HCT116 (cell line): ENCODE data around the gene LRBA. TPM values are rescaled to one million over a fixed set of nuclear protein-coding genes. Genes with fewer than 3 reads are reported as not detected.

ENCODE experiments used
- ATAC-seq: fragments of 200-7000 bp; cut with Tn5 transposase; 2 replicates; pipeline ENCODE4 v1.9.1; 2020; ENCODE audit warnings: mild to moderate bottlenecking, moderate library complexity
- BruUV-seq: library from RNA; stranded (reverse); fragments of 400-500 nt; replicated peaks from 2 replicates; lab custom pipeline; 2021; lab: Mats Ljungman, UMichigan
- CTCF ChIA-PET: fragments of 300-600 bp; sonication (Branson Sonifier 250); formaldehyde crosslinking; loops from one replicate; lab custom pipeline; 2021; ENCODE audit warnings: antibody characterized with exemption; lab: Charles Lee
- POLR2A ChIA-PET: fragments of 300-600, 350-600 bp; sonication (Branson Sonifier 250); formaldehyde crosslinking; loops from one replicate; lab custom pipeline; 2021; ENCODE audit warnings: antibody characterized with exemption; lab: Charles Lee
- RAD21 ChIA-PET, 2 experiments: fragments of 300-600 bp; sonication (Branson Sonifier 250); formaldehyde crosslinking; loops; one replicate each; lab custom pipeline; 2023; ENCODE audit warnings: low total read pairs in 2 of 2; ENCODE audit not compliant: uncharacterized antibody in 2 of 2, unreplicated experiment in 2 of 2, low non-redundant PET in 1 of 2; lab: Charles Lee
- DNase-seq: peaks from one replicate; pipeline ENCODE4 v3.0.0-alpha.2; 2010; ENCODE audit warnings: low read depth, low spot score
- H2AFZ ChIP-seq: fragments of 200-600 bp; shearing (Covaris generic), sonication (generic); 2 replicates; pipeline ENCODE4 v1.6.1; 2017; ENCODE audit warnings: low read depth, mixed run types, mixed read lengths, antibody characterized with exemption, low read length; ENCODE audit not compliant: poor library complexity, severe bottlenecking
- H3K27ac ChIP-seq: 2 replicates; pipeline ENCODE4 v1.5.1; 2012; ENCODE audit warnings: low read depth, low read length
- H3K27me3 ChIP-seq: fragments of 200-600 bp; sonication (generic); 2 replicates; pipeline ENCODE4 v1.6.1; 2016; ENCODE audit warnings: mixed run types, low read length, mixed read lengths; ENCODE audit not compliant: insufficient read depth
- H3K36me3 ChIP-seq, 2 experiments: fragments of 200-500 bp in 1 of 2; fragments of 200-600 bp in 1 of 2; sonication (Bioruptor generic) in 1 of 2; sonication (generic) in 1 of 2; 2 replicates each; pipeline versions ENCODE4 v1.5.1 to v1.6.1; 2014 to 2016; ENCODE audit warnings: low read length in 2 of 2, inconsistent platforms in 1 of 2, mixed read lengths in 1 of 2, mixed run types in 1 of 2; ENCODE audit not compliant: insufficient read depth in 2 of 2, control insufficient read depth in 1 of 2
- H3K4me1 ChIP-seq, 2 experiments: fragments of 200-600 bp in 1 of 2; sonication (generic) in 1 of 2; 2 replicates each; pipeline versions ENCODE4 v1.5.1 to v1.6.1; 2012 to 2017; ENCODE audit warnings: low read length in 2 of 2, inconsistent platforms in 1 of 2, mild to moderate bottlenecking in 1 of 2, mixed read lengths in 1 of 2, mixed run types in 1 of 2, moderate library complexity in 1 of 2; ENCODE audit not compliant: insufficient read depth in 2 of 2, control insufficient read depth in 1 of 2
- H3K4me2 ChIP-seq: fragments of 200-600 bp; sonication (generic); 2 replicates; pipeline ENCODE4 v1.6.1; 2017; ENCODE audit warnings: mixed run types, low read length, mixed read lengths
- H3K4me3 ChIP-seq, 2 experiments: fragments of 200-600 bp in 1 of 2; sonication (generic) in 1 of 2; replicated peaks in 1 of 2; 2 replicates each; pipeline ENCODE4 v1.5.1; 2011 to 2016; ENCODE audit warnings: low read length in 2 of 2, control low read depth in 1 of 2, low read depth in 1 of 2, mild to moderate bottlenecking in 1 of 2, mixed read lengths in 1 of 2, mixed run types in 1 of 2
- H3K79me2 ChIP-seq: fragments of 200-600 bp; sonication (generic); 2 replicates; pipeline ENCODE4 v1.6.1; 2017; ENCODE audit warnings: mild to moderate bottlenecking, mixed run types, low read length, moderate library complexity, mixed read lengths; ENCODE audit not compliant: insufficient read depth
- H3K9ac ChIP-seq: fragments of 200-600 bp; sonication (generic); 2 replicates; pipeline ENCODE4 v1.6.1; 2016; ENCODE audit warnings: low read length, mixed read lengths
- H3K9me2 ChIP-seq: fragments of 200-600 bp; sonication (generic), shearing (Covaris generic); 2 replicates; pipeline ENCODE4 v1.6.1; 2017; ENCODE audit warnings: mixed run types, mild to moderate bottlenecking, moderate library complexity; ENCODE audit not compliant: insufficient read depth
- H3K9me3 ChIP-seq, 2 experiments: fragments of 200-500 bp in 1 of 2; fragments of 200-600 bp in 1 of 2; sonication (Bioruptor generic) in 1 of 2; sonication (generic) in 1 of 2; 2 replicates each; pipeline ENCODE4 v1.6.1; 2014 to 2017; ENCODE audit warnings: low read length in 2 of 2, mixed read lengths in 2 of 2, inconsistent platforms in 1 of 2, low read depth in 1 of 2, mild to moderate bottlenecking in 1 of 2, mixed run types in 1 of 2, moderate library complexity in 1 of 2; ENCODE audit not compliant: control insufficient read depth in 1 of 2, insufficient read depth in 1 of 2
- H4K20me1 ChIP-seq: fragments of 200-600 bp; sonication (generic), shearing (Covaris generic); 2 replicates; pipeline ENCODE4 v1.6.1; 2017; ENCODE audit warnings: mixed run types, mild to moderate bottlenecking, moderate library complexity; ENCODE audit not compliant: insufficient read depth
- CBX3 ChIP-seq: IDR thresholded peaks from 2 replicates; pipeline ENCODE4 v1.6.1; 2012; ENCODE audit warnings: low read depth
- CEBPB ChIP-seq: IDR thresholded peaks from 2 replicates; pipeline ENCODE4 v1.6.1; 2012; ENCODE audit warnings: low read depth
- EGR1 ChIP-seq: IDR thresholded peaks from 2 replicates; pipeline ENCODE4 v1.6.1; 2012; ENCODE audit warnings: low read depth
- ELF1 ChIP-seq: IDR thresholded peaks from 2 replicates; pipeline ENCODE4 v1.6.1; 2012; ENCODE audit warnings: low read depth, borderline replicate concordance
- EZH2 ChIP-seq: fragments of 200-600 bp; sonication (generic); IDR thresholded peaks from 2 replicates; pipeline ENCODE4 v1.6.1; 2017; ENCODE audit warnings: antibody characterized with exemption, mixed run types
- EZH2phosphoT487 ChIP-seq: fragments of 200-600 bp; IDR thresholded peaks from 2 replicates; pipeline ENCODE4 v1.6.1; 2018; ENCODE audit warnings: antibody characterized with exemption, borderline replicate concordance
- FOSL1 ChIP-seq: IDR thresholded peaks from 2 replicates; pipeline ENCODE4 v1.6.1; 2012; ENCODE audit warnings: low read depth
- JUND ChIP-seq: IDR thresholded peaks from 2 replicates; pipeline ENCODE4 v1.6.1; 2012
- MAX ChIP-seq: IDR thresholded peaks from 2 replicates; pipeline ENCODE4 v1.6.1; 2012
- POLR2A ChIP-seq: IDR thresholded peaks from 2 replicates; pipeline ENCODE4 v1.7.0; 2011; ENCODE audit warnings: borderline replicate concordance; ENCODE audit not compliant: insufficient read depth, insufficient read length; ENCODE audit errors: extremely low read depth
- POLR2AphosphoS5 ChIP-seq: IDR thresholded peaks from 2 replicates; pipeline ENCODE4 v1.6.1; 2011; ENCODE audit warnings: mild to moderate bottlenecking, low read depth, low read length, moderate library complexity
- RAD21 ChIP-seq: IDR thresholded peaks from 2 replicates; pipeline ENCODE4 v1.6.1; 2012; ENCODE audit warnings: low read depth, mild to moderate bottlenecking
- REST ChIP-seq: IDR thresholded peaks from 2 replicates; pipeline ENCODE4 v1.6.1; 2012; ENCODE audit warnings: low read depth
- SRF ChIP-seq: IDR thresholded peaks from 2 replicates; pipeline ENCODE4 v1.6.1; 2012; ENCODE audit warnings: low read depth
- TCF7L2 ChIP-seq: IDR thresholded peaks from 2 replicates; pipeline ENCODE4 v1.7.0; 2011; ENCODE audit warnings: borderline replicate concordance, inconsistent platforms; ENCODE audit not compliant: insufficient read depth, insufficient read length; ENCODE audit errors: extremely low read depth
- YY1 ChIP-seq: IDR thresholded peaks from 2 replicates; pipeline ENCODE4 v1.6.1; 2011; ENCODE audit warnings: low read length, low read depth, moderate library complexity, mild to moderate bottlenecking; ENCODE audit not compliant: insufficient replicate concordance; ENCODE audit errors: extremely low read depth
- ZBTB33 ChIP-seq: IDR thresholded peaks from 2 replicates; pipeline ENCODE4 v1.6.1; 2011; ENCODE audit warnings: mild to moderate bottlenecking, low read length, moderate library complexity; ENCODE audit not compliant: insufficient replicate concordance; ENCODE audit errors: extremely low read depth
- ZFX ChIP-seq: fragments of 450-650 bp; IDR thresholded peaks from 2 replicates; pipeline ENCODE4 v1.6.1; 2017
- ZNF274 ChIP-seq: fragments of 200-500 bp; sonication (Bioruptor generic); IDR thresholded peaks from 2 replicates; pipeline ENCODE4 v1.6.1; 2014; ENCODE audit warnings: mild to moderate bottlenecking, low read depth, low read length, inconsistent platforms
- intact Hi-C: fragments of 100-400 bp; cut with micrococcal nuclease; formaldehyde crosslinking; loops from 2 replicates; pipeline ENCODE4 v1.10.0; 2022
- total RNA-seq: library from RNA; stranded (reverse); gene quantifications from one replicate; pipeline ENCODE4 v1.2.1, GENCODE V29; 2021; ENCODE audit not compliant: unreplicated experiment
- TF ChIP-seq, protein P1 (sequence below): IDR thresholded peaks from 2 replicates; pipeline ENCODE4 v1.6.1; 2012

LRBA gene
- total RNA-seq, 1 experiment from 2014 or later, result 79.8 TPM

DNA sequence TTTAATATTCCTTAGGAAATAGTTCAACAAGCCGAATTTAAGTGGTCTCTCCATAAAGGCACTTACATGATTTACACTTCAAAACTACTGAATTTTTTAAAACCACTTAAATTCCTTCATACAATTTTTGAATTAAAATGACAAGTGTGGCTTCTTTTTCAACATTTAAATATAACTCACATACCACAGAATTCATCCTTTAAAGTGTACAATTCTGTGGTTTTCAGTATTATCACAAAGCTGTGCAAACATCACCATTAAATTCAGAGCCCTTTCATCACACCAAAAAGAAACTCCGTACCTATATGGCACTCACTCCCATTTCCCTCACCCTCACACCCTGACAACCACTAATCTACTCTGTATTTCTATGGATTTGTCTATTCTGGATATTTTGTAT lies 634.0 kb downstream of the LRBA start:
- H3K9me2 ChIP-seq, result no peaks in the 10 kb centered on the region
- CTCF ChIA-PET, result no interaction called here
- no peak overlapping the region for H3K4me3 ChIP-seq
- RAD21 ChIA-PET, result no interaction called here
- no peak overlapping the region for H3K4me2 ChIP-seq
- H3K4me1 ChIP-seq, result no peaks in the 10 kb centered on the region
- no peaks in the 10 kb centered on the region for H3K36me3 ChIP-seq
- no peak for ATAC-seq
- POLR2A ChIA-PET, result no interaction called here
- H3K9ac ChIP-seq, result no peak overlapping the region
- intact Hi-C loops, result no loop called here
- no peak for DNase-seq
- no TSS peak for BruUV-seq
- no peak for TF ChIP-seq YY1
- no peak for TF ChIP-seq REST
- TF ChIP-seq SRF, result no peak
- no peak for TF ChIP-seq ELF1
- TF ChIP-seq FOSL1, result no peak
- no peak for TF ChIP-seq ZFX
- no peak for TF ChIP-seq ZBTB33
- TF ChIP-seq CBX3, result no peak
- no peak for TF ChIP-seq EZH2phosphoT487
- no peak for TF ChIP-seq RAD21
- no peak for TF ChIP-seq JUND
- TF ChIP-seq, protein P1, sequence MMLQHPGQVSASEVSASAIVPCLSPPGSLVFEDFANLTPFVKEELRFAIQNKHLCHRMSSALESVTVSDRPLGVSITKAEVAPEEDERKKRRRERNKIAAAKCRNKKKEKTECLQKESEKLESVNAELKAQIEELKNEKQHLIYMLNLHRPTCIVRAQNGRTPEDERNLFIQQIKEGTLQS, result no peak
- no peak for TF ChIP-seq MAX
- TF ChIP-seq EZH2, result no peak
- no peak for TF ChIP-seq CEBPB
- no peak for TF ChIP-seq ZNF274
- no peak for TF ChIP-seq EGR1
- TF ChIP-seq POLR2AphosphoS5, result no peak
- no peak for TF ChIP-seq POLR2A
- no peak for TF ChIP-seq TCF7L2
- TF ChIP-seq, all 23 proteins: peak for 0
- no peak overlapping the region for H3K27ac ChIP-seq
- no peaks in the 10 kb centered on the region for H3K79me2 ChIP-seq
- H4K20me1 ChIP-seq, result no peaks in the 10 kb centered on the region
- H2AFZ ChIP-seq, result no peak overlapping the region
- H3K27me3 ChIP-seq, result no peaks in the 10 kb centered on the region
- H3K9me3 ChIP-seq, result no peaks in the 10 kb centered on the region
